H1 (cell line): ENCODE results near the gene RBP3. TPM values are rescaled to one million over a fixed set of nuclear protein-coding genes. Genes with fewer than 3 reads are reported as not detected.

Source experiments
- FOSL1 ChIP-seq: IDR thresholded peaks from 2 replicates; pipeline ENCODE4 v1.6.1; 2011; ENCODE audit warnings: mild to moderate bottlenecking, low read depth, low read length, moderate library complexity; ENCODE audit not compliant: insufficient read depth
- RFX5 ChIP-seq: IDR thresholded peaks from 2 replicates; pipeline ENCODE4 v1.6.1; 2011; ENCODE audit warnings: low read depth, low read length, improper control_type of control experiment, borderline replicate concordance
- SP4 ChIP-seq: IDR thresholded peaks from 2 replicates; pipeline ENCODE4 v1.6.1; 2012; ENCODE audit warnings: low read length, inconsistent platforms
- polyA plus RNA-seq, 7 experiments: library from polyadenylated mRNA; depleted of rRNA in 3 of 7; stranded (reverse) in 5 of 7; unstranded in 2 of 7; fragments of >200 nt in 5 of 7; fragments of 200-250 nt in 2 of 7; gene quantifications; 1 replicate in 5 of 7; 2 replicates in 1 of 7; 4 replicates in 1 of 7; pipeline versions ENCODE4 v1.2.1 to v1.2.3, GENCODE V29; 2011 to 2013; ENCODE audit warnings: missing spikeins in 2 of 7, mixed read lengths in 2 of 7
- total RNA-seq: library from RNA; stranded (reverse); fragmentation: NEBNext Ultra II Directional; extraction: Animal tissue kit (Norgen Biotek cat#: 25700); gene quantifications from 2 replicates; pipeline ENCODE4 v1.2.1, GENCODE V29; 2021

The RBP3 gene
- total and polyA plus RNA-seq, 2 of the 8 experiments (the other 6 are each of a cell fraction or from before 2014, with no cell fraction given) = not detected

GRCh38 chr10:47298715-47299114 is 49.4 kb upstream of the RBP3 start (continued):
- TF ChIP-seq FOSL1 (no peak), SP4 (no peak), RFX5 (no peak)
- TF ChIP-seq, all 59 proteins: peak for 0
